Nucleus accumbens (tissue), 56 donors: ENCODE data around the gene ENPP6.
"Not testable (repeated sequence)": the region's sequence is repeated elsewhere in the genome, so short reads cannot be mapped to it uniquely, and the experiment has no call there.

Experiments
- DNase-seq, 56 donors: peaks; one replicate each; lab custom pipeline; 2025; lab: John Stamatoyannopoulos, UW

Gene ENPP6

GRCh38 chr4:184154199-184154598 lies 63.5 kb downstream of the ENPP6 start:
- no peak for DNase-seq

- DNase-seq, result no peak
Observed at GRCh38 chr4:184153781-184154180, 63.9 kb downstream of the ENPP6 start.

- no peak for DNase-seq
Observed at GRCh38 chr4:184151988-184152485, 65.6 kb downstream of the ENPP6 start.

- DNase-seq, result no peak
Observed at GRCh38 chr4:184150102-184150839, 67.4 kb downstream of the ENPP6 start.

- DNase-seq, result no peak
Observed at GRCh38 chr4:184148738-184149637, 68.7 kb downstream of the ENPP6 start.

- DNase-seq, result no peak
Observed at GRCh38 chr4:184147858-184148737, 69.6 kb downstream of the ENPP6 start.

- DNase-seq, result no peak
Observed at GRCh38 chr4:184146951-184147350, 70.7 kb downstream of the ENPP6 start.

- no peak for DNase-seq
Observed at GRCh38 chr4:184145596-184145995, 72.1 kb downstream of the ENPP6 start.

GRCh38 chr4:184143770-184144564 lies 73.7 kb downstream of the ENPP6 start:
- DNase-seq, result no peak

- DNase-seq, result no peak
Observed at GRCh38 chr4:184142121-184143000, 75.3 kb downstream of the ENPP6 start.

- DNase-seq, result not testable (repeated sequence)
Observed at GRCh38 chr4:184140901-184141300, 76.8 kb downstream of the ENPP6 start.

GRCh38 chr4:184136525-184136924 lies 81.1 kb downstream of the ENPP6 start:
- DNase-seq, result no peak

GRCh38 chr4:184126800-184127199 lies 90.9 kb downstream of the ENPP6 start:
- DNase-seq, result no peak

- peak in 4 of 56 donors; percentile 8 to 22 (median 10) for DNase-seq
Observed at GRCh38 chr4:184122631-184123408, 94.9 kb downstream of the ENPP6 start.

- no peak for DNase-seq
Observed at GRCh38 chr4:184120549-184121127, 97.0 kb downstream of the ENPP6 start.

GRCh38 chr4:184117662-184118199 lies 99.9 kb downstream of the ENPP6 start:
- no peak for DNase-seq

- DNase-seq, result no peak
Observed at GRCh38 chr4:184115399-184115798, 102.3 kb downstream of the ENPP6 start.
